ENCODE data around the gene PAX6.

The PAX6 gene

GRCh38 chr11:31817054-31817620 lies 6.0 kb upstream of the PAX6 start:
- Histone ChIP-seq H3K4me1 (ENCODE audit: control insufficient read depth in 1 of 2, insufficient read depth in 2 of 2, low read length in 2 of 2) (peaks cover 31 to 40% of the 10 kb centered on the region in 2 donors), H3K27ac (ENCODE audit: low read depth, low read length) (no peak overlapping the region), H3K9ac (ENCODE audit: low read depth in 1 of 2, low read length in 2 of 2) (no peak overlapping the region), H3K9me3 (ENCODE audit: control insufficient read depth in 1 of 2, low read length in 2 of 2) (no peaks in the 10 kb centered on the region), H3K4me3 (ENCODE audit: low read depth in 1 of 2, low read length in 2 of 2) (peak overlapping the region; percentile 36 to 43), H3K36me3 (ENCODE audit: control insufficient read depth in 1 of 2, insufficient read depth in 2 of 2, low read length in 2 of 2) (no peaks in the 10 kb centered on the region), H3K27me3 (ENCODE audit: control insufficient read depth in 1 of 2, insufficient read depth in 2 of 2, low read length in 2 of 2) (peaks cover 92 to 98% of the 10 kb centered on the region in 2 donors)

- H3K36me3 ChIP-seq (ENCODE audit: control insufficient read depth in 1 of 2, insufficient read depth in 2 of 2, low read length in 2 of 2) = no peaks in the 10 kb centered on the region
- no peak overlapping the region for H3K27ac ChIP-seq (ENCODE audit: low read depth, low read length)
- peak overlapping the region; percentile 35 to 45 for H3K4me3 ChIP-seq (ENCODE audit: low read depth in 1 of 2, low read length in 2 of 2)
- H3K4me1 ChIP-seq (ENCODE audit: control insufficient read depth in 1 of 2, insufficient read depth in 2 of 2, low read length in 2 of 2) = peaks cover 36 to 44% of the 10 kb centered on the region in 2 donors
- H3K9me3 ChIP-seq (ENCODE audit: control insufficient read depth in 1 of 2, low read length in 2 of 2) = no peaks in the 10 kb centered on the region
- no peak overlapping the region for H3K9ac ChIP-seq (ENCODE audit: low read depth in 1 of 2, low read length in 2 of 2)
- peaks cover 90 to 98% of the 10 kb centered on the region in 2 donors for H3K27me3 ChIP-seq (ENCODE audit: control insufficient read depth in 1 of 2, insufficient read depth in 2 of 2, low read length in 2 of 2)
Measured at GRCh38 chr11:31816468-31817053, 5.4 kb upstream of the PAX6 start.

GRCh38 chr11:31815711-31816467 lies 4.8 kb upstream of the PAX6 start:
- H3K4me3 ChIP-seq (ENCODE audit: low read depth in 1 of 2, low read length in 2 of 2) = peak overlapping the region in 1 of 2 donors; percentile 45
- H3K4me1 ChIP-seq (ENCODE audit: control insufficient read depth in 1 of 2, insufficient read depth in 2 of 2, low read length in 2 of 2) = peaks cover 41 to 50% of the 10 kb centered on the region in 2 donors
- no peaks in the 10 kb centered on the region for H3K9me3 ChIP-seq (ENCODE audit: control insufficient read depth in 1 of 2, low read length in 2 of 2)
- H3K27ac ChIP-seq (ENCODE audit: low read depth, low read length) = no peak overlapping the region
- H3K9ac ChIP-seq (ENCODE audit: low read depth in 1 of 2, low read length in 2 of 2) = no peak overlapping the region
- H3K36me3 ChIP-seq (ENCODE audit: control insufficient read depth in 1 of 2, insufficient read depth in 2 of 2, low read length in 2 of 2) = no peaks in the 10 kb centered on the region
- H3K27me3 ChIP-seq (ENCODE audit: control insufficient read depth in 1 of 2, insufficient read depth in 2 of 2, low read length in 2 of 2) = peaks cover 91 to 94% of the 10 kb centered on the region in 2 donors

GRCh38 chr11:31814176-31814868 lies 3.2 kb upstream of the PAX6 start:
- Histone ChIP-seq H3K27me3 (ENCODE audit: control insufficient read depth in 1 of 2, insufficient read depth in 2 of 2, low read length in 2 of 2) (peaks cover 90 to 92% of the 10 kb centered on the region in 2 donors), H3K4me3 (ENCODE audit: low read depth in 1 of 2, low read length in 2 of 2) (no peak overlapping the region), H3K9me3 (ENCODE audit: control insufficient read depth in 1 of 2, low read length in 2 of 2) (no peaks in the 10 kb centered on the region), H3K36me3 (ENCODE audit: control insufficient read depth in 1 of 2, insufficient read depth in 2 of 2, low read length in 2 of 2) (no peaks in the 10 kb centered on the region), H3K9ac (ENCODE audit: low read depth in 1 of 2, low read length in 2 of 2) (no peak overlapping the region), H3K4me1 (ENCODE audit: control insufficient read depth in 1 of 2, insufficient read depth in 2 of 2, low read length in 2 of 2) (peaks cover 54% of the 10 kb centered on the region in 2 donors), H3K27ac (ENCODE audit: low read depth, low read length) (no peak overlapping the region)

GRCh38 chr11:31813391-31814175 lies 2.5 kb upstream of the PAX6 start:
- peaks cover 54 to 56% of the 10 kb centered on the region in 2 donors for H3K4me1 ChIP-seq (ENCODE audit: control insufficient read depth in 1 of 2, insufficient read depth in 2 of 2, low read length in 2 of 2)
- no peaks in the 10 kb centered on the region for H3K9me3 ChIP-seq (ENCODE audit: control insufficient read depth in 1 of 2, low read length in 2 of 2)
- H3K27ac ChIP-seq (ENCODE audit: low read depth, low read length) = no peak overlapping the region
- H3K4me3 ChIP-seq (ENCODE audit: low read depth in 1 of 2, low read length in 2 of 2) = peak overlapping the region in 1 of 2 donors; percentile 56
- peaks cover 91 to 92% of the 10 kb centered on the region in 2 donors for H3K27me3 ChIP-seq (ENCODE audit: control insufficient read depth in 1 of 2, insufficient read depth in 2 of 2, low read length in 2 of 2)
- no peaks in the 10 kb centered on the region for H3K36me3 ChIP-seq (ENCODE audit: control insufficient read depth in 1 of 2, insufficient read depth in 2 of 2, low read length in 2 of 2)
- H3K9ac ChIP-seq (ENCODE audit: low read depth in 1 of 2, low read length in 2 of 2) = no peak overlapping the region

- no peaks in the 10 kb centered on the region for H3K36me3 ChIP-seq (ENCODE audit: control insufficient read depth in 1 of 2, insufficient read depth in 2 of 2, low read length in 2 of 2)
- H3K9ac ChIP-seq (ENCODE audit: low read depth in 1 of 2, low read length in 2 of 2) = no peak overlapping the region
- H3K27ac ChIP-seq (ENCODE audit: low read depth, low read length) = no peak overlapping the region
- no peaks in the 10 kb centered on the region for H3K9me3 ChIP-seq (ENCODE audit: control insufficient read depth in 1 of 2, low read length in 2 of 2)
- peaks cover 91 to 92% of the 10 kb centered on the region in 2 donors for H3K27me3 ChIP-seq (ENCODE audit: control insufficient read depth in 1 of 2, insufficient read depth in 2 of 2, low read length in 2 of 2)
- H3K4me1 ChIP-seq (ENCODE audit: control insufficient read depth in 1 of 2, insufficient read depth in 2 of 2, low read length in 2 of 2) = peaks cover 49 to 52% of the 10 kb centered on the region in 2 donors
- H3K4me3 ChIP-seq (ENCODE audit: low read depth in 1 of 2, low read length in 2 of 2) = peak overlapping the region; percentile 52 to 61
Measured at GRCh38 chr11:31812383-31813381, 1.6 kb upstream of the PAX6 start.

- H3K9me3 ChIP-seq (ENCODE audit: control insufficient read depth in 1 of 2, low read length in 2 of 2) = no peaks in the 10 kb centered on the region
- no peak overlapping the region for H3K27ac ChIP-seq (ENCODE audit: low read depth, low read length)
- H3K4me1 ChIP-seq (ENCODE audit: control insufficient read depth in 1 of 2, insufficient read depth in 2 of 2, low read length in 2 of 2) = peaks cover 29 to 39% of the 10 kb centered on the region in 2 donors
- peak overlapping the region; percentile 41 to 57 for H3K4me3 ChIP-seq (ENCODE audit: low read depth in 1 of 2, low read length in 2 of 2)
- H3K36me3 ChIP-seq (ENCODE audit: control insufficient read depth in 1 of 2, insufficient read depth in 2 of 2, low read length in 2 of 2) = no peaks in the 10 kb centered on the region
- no peak overlapping the region for H3K9ac ChIP-seq (ENCODE audit: low read depth in 1 of 2, low read length in 2 of 2)
- peaks cover 91 to 92% of the 10 kb centered on the region in 2 donors for H3K27me3 ChIP-seq (ENCODE audit: control insufficient read depth in 1 of 2, insufficient read depth in 2 of 2, low read length in 2 of 2)
Measured at GRCh38 chr11:31809857-31810778, 1.0 kb downstream of the PAX6 start.

- no peak overlapping the region for H3K9ac ChIP-seq (ENCODE audit: low read depth in 1 of 2, low read length in 2 of 2)
- H3K9me3 ChIP-seq (ENCODE audit: control insufficient read depth in 1 of 2, low read length in 2 of 2) = no peaks in the 10 kb centered on the region
- peaks cover 31 to 42% of the 10 kb centered on the region in 2 donors for H3K4me1 ChIP-seq (ENCODE audit: control insufficient read depth in 1 of 2, insufficient read depth in 2 of 2, low read length in 2 of 2)
- peaks cover 91 to 92% of the 10 kb centered on the region in 2 donors for H3K27me3 ChIP-seq (ENCODE audit: control insufficient read depth in 1 of 2, insufficient read depth in 2 of 2, low read length in 2 of 2)
- H3K27ac ChIP-seq (ENCODE audit: low read depth, low read length) = no peak overlapping the region
- H3K36me3 ChIP-seq (ENCODE audit: control insufficient read depth in 1 of 2, insufficient read depth in 2 of 2, low read length in 2 of 2) = no peaks in the 10 kb centered on the region
- peak overlapping the region; percentile 41 to 57 for H3K4me3 ChIP-seq (ENCODE audit: low read depth in 1 of 2, low read length in 2 of 2)
Measured at GRCh38 chr11:31809541-31809856, 1.6 kb downstream of the PAX6 start.

Measured in duodenal mucosa (tissue), 2 donors.